Activated CD8-positive, alpha-beta memory T cell treated with anti-CD3 and anti-CD28 coated beads for 48 hours (primary cell): ENCODE results near the gene DAB1.
"Not testable (repeated sequence)": the region's sequence is repeated elsewhere in the genome, so short reads cannot be mapped to it uniquely, and the experiment has no call there.

Experiments used
- DNase-seq, 3 experiments: peaks; one replicate each; pipeline ENCODE4 v3.0.0-alpha.2; 2020; ENCODE audit warnings: low read depth in 2 of 3, low spot score in 2 of 3

DAB1 gene

DNA sequence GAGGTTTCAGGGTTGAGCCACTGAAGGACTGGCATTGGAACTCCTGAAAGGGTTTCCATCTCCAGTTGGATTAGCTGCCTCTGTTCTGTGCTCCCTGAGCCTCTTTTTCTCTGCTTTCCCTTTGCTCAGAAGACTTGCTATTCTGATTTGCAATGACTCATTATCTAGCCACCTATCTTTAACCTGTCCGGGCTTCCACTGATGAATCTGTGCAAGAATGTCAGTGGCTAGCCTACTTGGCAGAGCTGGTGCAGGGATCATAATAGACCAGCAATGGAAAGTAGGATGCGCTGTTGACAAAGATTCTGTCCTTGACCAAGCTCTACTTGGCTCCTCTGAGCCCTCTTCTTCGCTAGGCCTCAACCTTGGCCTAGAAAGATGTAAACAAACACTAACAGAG, 336.2 kb downstream of the DAB1 start:
- DNase-seq = not testable (repeated sequence)

DNA sequence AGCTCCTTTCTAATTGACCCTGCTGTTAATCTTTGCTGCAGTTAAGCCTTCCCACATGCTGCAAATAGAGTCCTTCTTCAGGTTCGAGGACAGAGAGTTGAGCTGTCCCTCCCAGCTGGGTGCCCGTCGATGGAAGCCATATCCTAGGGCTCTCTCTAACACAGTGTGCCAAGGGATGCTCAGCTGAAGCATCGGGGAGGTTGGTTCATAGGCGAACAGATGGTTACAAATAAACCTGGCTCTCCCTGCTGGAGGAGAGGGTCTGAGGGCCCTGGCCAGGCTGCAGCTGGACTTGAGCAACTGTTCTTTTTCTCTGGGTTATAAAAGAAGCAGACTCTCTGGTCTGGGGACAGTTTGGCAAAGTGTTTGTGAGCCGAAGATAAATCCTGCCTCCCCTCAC, 337.7 kb downstream of the DAB1 start:
- no peak for DNase-seq

DNA sequence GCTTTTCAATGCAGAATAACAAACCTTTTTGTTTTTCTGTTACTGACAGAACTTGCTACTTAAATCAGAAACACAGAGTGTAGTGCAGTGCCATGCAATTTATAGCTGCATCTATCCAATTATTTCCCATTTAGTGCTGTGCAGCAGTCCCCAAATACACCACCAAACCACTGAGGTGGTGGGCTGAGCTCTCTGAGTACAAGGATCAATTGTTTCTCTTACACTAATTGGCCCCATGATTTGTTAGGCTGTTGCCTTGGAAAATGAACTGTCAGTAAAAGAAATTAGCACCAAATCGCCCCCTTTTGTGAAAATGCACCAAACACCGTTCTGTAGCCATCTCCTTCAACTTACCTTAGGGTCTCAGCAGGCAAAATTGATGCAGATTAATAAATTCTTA, 339.2 kb downstream of the DAB1 start:
- no peak for DNase-seq

DNA sequence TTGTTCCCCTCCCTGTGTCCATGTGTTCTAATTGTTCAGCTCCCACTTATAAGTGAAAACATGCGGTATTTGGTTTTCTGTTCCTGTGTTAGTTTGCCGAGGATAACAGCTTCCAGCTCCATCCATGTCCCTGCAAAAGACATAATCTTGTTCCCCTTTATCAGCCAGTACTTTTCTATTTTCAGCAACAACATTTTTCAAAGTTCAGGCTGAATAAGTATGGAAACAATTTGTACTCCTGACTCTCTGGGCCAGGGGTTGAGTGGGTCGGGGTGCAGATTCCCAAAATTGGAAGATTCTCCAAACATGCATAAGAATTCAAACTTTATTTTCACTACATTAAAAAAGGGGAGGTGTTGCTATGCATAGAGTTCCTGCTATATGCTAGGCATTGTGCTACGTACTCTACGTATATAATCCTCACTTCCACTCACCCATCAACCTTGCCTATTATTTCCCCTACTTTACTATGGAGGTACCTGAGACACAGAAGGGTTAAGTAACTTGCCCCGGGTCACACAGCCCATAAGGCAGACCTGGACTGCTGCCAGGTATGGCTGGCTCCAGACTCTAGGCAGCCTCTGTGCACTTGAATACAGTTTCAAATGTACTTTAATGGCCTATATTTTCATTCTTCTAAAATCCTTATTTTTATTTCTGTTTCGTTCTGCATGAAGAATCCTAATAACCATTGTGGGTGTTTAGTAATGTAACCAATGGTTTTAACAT, 341.0 kb downstream of the DAB1 start:
- DNase-seq = no peak

DNA sequence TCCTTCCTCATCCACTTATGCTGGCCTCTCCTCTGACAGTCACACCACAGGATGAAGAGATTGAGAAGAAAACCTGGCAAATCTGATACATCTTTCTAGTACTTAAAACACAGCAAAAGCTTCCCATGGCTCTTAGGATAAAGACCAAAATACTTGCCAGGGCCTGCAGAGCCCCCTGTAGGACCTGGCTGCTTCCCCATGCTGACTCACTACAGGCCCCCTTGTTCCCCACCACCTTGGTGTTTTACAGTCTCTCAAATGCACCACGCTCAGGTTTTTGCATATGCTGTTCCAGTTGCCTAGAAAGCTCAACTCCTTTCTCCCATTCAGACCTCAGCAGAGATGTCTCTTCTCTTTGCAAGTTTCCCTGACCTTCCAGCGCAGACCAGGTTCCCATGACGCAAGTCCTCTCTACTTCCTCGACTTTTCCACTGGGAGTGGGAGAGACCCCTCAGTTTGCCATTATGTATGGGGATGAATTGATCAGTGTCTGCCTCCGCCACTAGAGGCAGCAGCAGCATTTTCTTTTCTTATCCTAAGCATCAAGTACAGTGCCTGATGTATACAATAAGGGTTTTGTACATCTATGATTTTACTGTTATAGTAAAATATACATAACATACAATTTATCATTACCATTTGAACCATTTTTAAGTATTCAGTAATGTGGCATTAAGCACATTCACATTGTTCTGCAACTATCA, 344.3 kb downstream of the DAB1 start:
- no peak for DNase-seq

DNA sequence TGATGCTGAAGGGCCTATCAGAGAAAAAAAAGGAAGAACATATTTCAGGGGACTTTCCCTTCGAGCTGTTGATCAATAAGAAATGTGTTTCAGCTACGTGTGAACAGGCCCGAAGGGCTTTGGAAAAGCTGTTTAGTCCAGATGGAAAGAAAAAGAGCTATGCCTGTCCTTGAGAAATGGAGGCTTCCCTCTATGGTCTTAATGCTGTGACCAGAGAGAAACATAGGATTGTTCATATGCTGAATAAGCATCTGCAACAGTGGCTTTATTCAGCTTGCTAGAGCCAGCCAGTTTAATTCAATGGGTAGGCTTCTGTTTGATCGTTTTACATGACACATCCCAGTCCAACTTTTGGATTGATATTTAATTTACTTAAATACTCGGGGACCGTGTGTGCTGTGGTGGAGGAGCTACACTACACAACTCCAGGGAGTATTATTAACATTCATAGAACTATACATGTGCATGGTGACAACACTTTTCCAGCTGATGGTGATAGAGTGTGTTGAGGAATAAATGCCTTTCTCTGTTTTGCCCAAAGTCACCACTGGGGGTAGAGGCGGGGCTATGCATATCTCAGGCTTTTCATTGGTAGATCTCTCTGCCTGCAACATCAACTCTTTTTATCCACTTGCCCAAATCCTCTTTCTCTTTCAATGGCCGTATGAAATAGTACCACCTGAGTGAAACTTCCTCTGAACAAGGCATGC, 351.3 kb downstream of the DAB1 start:
- no peak for DNase-seq

DNA sequence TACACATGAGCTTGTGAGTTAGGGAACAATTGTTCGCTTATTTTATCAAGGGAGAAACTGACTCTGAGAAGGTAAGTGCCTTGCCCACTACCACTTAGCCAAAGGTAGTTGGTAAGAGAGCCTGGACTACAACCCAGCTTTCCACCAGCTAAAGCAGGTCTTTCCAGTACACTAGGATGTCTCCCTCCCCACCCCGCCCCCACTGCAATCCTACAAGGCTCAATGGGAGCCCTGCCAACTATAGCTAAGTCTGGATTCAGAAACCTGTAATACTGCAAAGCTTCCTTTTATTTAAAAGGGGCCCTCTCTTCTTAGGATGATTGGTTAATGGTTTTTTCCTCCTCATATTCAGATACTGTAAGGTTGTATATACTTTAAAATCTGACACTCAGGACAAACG, 356.0 kb downstream of the DAB1 start:
- no peak for DNase-seq

DNA sequence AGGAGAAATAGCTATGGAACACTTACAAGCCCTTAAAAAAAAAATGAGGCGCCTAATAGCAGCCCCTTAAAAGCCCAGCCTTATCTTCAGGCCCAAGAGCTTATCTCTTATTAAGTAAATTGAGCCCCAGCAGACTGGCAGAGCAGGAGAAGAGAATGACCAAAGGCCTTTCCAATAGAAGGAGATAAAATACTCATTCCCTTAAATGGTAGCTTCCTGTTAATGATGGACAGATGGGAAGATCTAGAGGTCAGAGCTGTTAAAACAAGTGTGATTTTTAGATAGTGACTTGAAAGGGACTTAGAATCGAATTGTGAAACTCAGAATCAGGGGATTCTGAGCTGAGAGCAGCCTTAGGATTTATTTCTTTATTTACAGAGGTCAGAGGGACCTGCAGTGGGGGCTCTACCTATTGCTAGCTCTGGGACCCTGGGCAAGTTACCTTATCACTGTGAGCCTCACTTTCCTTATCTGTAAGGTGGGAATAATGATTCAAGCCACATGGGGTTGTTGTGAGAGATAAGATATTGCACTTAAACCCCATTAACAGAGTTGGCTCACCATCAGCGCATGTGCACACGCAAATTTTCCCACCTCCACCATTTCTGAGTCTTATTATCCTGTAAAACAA, 356.8 kb downstream of the DAB1 start:
- DNase-seq = no peak

DNA sequence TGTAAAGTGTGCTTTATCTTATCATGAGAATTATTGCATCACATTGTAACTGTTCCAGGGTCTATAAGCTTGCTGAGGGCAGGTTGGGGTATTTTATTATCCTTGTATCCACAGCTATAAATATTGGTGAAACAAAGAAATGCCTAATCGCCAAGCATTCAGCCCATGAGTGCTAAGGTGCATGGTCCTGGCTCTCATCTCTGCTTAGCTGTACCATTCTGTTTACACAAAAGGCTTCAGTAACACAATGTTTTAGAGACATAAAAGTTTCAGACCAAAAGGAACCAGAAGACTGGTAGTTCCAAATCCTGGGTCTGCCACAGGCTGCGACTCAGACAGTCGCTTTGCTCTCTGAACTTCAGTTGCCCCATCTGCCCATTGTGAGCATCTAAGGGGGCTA, 358.4 kb downstream of the DAB1 start:
- DNase-seq = no peak

DNA sequence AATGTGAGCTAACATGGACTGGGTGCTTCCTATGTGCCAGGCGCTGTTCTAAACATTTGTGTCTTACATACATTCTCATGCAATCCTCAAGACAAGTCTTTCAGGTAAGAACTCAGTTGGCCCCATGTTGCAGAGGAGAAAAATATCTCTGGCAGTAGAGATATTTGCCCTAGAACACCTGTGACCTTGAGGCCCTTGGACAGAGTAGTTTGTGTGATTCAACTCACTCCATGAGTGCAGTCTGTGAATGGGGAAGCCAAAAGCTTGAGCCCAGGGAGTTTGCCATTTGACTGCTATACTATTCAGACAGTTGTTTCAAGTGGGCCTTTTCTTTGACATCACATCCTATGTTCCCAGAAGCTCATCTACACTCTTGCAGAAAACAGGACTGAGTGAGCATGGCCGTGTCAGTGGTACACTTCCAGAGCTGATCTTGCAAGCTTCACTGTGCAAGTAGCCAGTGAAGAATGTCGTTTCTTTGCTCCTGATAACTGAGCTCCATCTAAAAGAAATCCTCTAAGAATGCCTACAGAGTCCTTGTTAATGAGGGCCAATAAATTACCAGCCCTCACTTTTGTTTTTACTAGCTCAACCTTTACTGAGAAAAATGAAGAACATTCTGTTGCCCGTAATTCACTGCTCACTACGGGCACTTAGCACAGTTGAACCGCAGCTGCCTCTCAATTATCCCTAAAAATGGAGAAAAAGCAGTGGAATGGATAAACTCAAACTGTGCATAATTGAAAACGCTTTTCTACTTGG, 359.3 kb downstream of the DAB1 start:
- no peak for DNase-seq

DNA sequence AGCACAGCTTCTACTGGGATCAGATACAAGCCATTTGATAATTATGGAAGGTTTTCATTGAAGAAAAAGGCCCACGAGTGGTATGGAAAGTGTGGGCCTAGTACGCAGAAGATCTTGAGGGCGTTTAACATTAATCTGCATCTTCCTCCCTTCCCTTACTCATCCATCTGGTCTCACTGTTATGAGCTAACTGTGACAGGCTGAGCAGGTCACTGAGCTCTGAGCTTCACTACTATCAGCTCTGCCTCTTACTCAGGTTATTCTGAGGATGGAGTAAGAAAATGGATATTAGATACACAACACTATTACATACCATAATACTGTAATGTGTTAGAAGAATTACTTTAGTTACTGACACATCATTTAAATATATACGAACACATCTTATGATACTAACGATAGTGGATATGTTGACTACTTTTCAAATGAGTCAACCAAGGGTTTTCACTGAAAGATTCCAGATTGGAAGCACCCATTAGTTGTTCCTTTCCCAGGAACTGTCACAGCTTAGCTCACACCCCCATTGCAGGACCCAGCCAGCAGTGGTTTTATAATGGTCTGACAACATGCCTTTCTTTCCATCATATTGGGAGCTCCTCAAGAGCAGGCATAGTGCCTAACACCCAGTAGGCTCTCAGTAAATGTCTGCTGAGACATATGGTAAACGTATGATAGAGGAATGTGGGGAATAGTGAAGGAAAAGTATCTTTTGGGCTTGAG, 360.3 kb downstream of the DAB1 start:
- DNase-seq = no peak

DNA sequence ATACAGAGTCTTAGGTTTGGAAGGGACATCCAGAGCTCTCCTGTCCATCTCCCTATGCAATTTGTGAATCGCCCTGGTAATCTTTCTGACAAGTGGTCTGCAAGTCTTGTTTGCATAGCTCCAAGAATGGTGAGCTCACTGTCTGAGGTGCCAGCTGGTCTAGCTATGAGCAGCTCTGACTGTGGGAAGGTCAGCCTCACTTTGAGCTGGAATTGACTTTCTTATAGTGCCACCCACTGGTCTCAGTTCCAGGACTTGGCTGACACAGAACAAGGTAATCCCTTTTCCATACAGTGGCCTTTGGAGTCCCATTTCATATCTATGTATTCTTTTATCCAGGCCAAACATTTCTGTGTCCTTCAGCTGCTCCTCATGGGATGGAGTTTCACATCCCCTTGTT, 362.5 kb downstream of the DAB1 start:
- no peak for DNase-seq

DNA sequence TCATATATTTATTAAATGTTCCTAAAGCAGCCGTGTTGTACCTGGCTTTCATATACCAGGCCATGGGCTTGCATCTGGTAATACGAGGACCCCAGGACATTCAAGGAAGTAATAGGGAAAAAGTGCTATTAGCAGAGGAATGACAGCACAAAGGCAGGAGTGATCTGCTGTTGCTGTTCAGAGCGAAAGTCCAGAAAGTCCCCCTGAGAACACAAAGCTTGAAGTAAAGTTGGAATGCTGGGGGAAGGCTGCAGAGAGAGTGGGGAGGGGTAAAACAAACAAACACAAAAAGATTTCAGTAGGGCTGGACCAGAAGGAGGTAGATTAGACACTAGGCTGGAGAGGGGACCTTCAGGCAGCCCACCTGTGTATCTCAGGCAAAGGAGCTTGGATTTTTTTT, 363.4 kb downstream of the DAB1 start:
- DNase-seq = no peak

DNA sequence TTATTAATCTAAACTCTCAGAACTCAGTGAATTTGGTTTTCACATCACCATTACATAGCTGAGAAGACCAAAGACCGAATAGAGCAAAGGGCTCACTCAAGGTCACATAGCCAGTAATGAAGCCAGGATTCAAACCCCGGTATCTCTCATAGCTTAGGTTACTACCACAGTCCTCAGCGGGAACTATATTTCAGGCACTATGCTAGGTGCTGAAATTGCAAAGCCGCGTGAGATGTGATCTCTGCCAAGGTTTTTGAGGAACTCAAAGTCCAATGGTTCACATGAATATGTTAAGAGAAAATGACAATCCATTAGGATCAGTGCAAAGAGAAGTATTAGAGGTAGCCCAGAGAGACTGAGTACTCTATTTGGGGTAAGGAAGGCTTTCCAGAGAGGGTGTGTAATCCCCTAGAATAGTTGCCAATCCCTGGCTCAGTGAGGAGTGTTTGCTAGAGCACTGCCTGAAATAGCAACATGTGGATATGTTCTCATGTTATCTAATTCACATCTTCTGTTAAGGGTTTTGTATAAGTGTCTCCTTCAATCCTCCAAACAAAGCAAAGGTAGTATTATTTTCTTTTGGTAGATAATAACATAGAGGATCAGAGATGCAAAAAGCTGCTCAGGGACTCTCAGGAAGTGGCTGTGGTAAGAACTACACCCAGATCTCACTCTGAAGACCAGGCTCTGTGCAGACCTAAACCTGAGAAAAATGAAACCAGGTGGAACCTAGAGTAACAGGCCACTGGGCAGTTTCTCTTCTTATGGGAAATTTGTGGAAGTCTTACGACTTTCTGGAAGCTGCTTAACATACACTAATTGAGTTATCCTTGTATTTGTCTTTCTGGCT, 365.0 kb downstream of the DAB1 start:
- no peak for DNase-seq

DNA sequence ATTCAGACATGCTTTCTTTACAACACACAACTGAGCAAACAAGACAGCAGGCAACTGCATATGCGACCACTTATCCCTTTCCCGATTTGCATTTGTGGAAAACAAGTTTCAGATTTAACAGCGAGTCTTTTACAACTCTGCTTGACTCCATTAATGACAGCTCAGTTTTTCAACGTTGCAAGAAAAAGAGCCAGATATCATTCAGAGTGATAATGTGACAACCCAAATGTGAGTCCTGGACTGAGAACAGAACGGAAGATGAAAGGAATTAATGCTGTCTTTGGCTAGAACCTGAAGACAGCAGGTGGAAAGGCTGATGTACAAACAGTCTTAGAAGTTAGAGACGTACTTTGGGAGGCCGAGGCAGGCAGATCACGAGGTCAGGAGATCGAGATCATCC, 375.0 kb downstream of the DAB1 start:
- DNase-seq = no peak

DNA sequence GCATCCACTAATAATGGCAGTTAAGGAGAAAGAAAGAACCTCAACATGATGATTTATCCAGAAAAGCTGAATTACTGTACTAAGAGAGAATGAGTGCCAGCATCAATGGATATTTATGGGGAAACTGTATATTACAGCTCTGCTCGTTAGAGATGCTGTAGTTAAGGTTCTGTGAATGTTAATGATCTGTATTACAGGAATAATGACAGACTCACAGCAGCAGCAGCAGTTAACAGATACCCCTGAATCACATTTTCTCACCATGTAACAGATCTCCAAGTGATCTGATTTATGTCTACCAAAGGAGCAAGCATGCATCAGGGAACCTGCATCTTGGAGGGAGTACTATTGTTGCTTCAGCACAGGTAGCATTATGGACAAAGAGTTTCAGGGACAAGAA, 377.4 kb downstream of the DAB1 start:
- no peak for DNase-seq

DNA sequence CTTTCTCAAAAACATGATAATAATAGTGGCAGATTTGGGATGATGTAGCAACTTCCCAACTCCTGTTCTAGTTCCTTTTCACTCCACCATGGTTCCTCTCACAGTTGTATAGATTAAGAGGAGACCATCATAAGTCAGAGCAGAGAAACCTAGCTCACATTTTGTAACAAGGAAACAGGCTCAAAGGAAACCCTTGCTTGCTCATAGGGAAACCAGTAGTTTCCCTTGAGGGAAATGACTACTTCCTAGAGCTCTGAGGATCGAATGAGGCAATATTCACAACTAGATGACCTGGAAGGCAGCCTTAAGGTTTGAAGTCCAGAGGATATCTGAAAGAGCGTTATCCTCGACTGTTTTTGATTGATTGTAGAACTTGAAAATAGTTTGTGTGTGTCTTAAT, 382.0 kb downstream of the DAB1 start:
- no peak for DNase-seq

DNA sequence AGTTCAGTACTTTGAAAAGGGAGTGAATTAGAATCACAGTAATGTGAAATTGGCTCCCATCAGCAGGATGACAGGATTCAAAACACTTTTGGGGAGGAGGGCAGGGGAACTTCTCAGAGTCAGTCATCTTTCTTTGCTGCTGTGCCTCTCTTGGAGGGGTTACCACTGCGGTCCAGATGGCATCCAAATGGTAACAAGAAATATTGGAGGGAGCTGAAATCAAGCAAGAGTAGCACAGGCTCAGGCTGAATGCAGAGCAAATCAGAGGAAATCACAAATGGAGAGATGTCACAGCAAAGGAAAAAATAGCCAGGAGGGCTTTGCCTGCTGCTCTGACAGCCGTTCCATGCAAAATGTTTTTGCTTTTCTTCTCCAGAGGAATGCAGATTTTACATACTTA, 383.0 kb downstream of the DAB1 start:
- no peak for DNase-seq
